Astrocyte (in vitro differentiated cells and primary cell): ENCODE results near the gene PROB1. TPM values are rescaled to one million over a fixed set of nuclear protein-coding genes. Genes with fewer than 3 reads are reported as not detected.
"Not testable (repeated sequence)": the region's sequence is repeated elsewhere in the genome, so short reads cannot be mapped to it uniquely, and the experiment has no call there.

Source experiments
- DNase-seq: peaks from one replicate; pipeline ENCODE4 v3.0.0-alpha.2; 2010; ENCODE audit warnings: low read depth
- FAIRE-seq: peaks from 2 replicates; lab custom pipeline; 2011; peaks lifted over from hg19 to GRCh38; lab: Jason Lieb, UNC
- H2AFZ ChIP-seq: 2 replicates; pipeline ENCODE4 v1.6.0; 2012; ENCODE audit warnings: low read depth, low read length, inconsistent platforms
- H3K27ac ChIP-seq: 2 replicates; pipeline ENCODE4 v1.5.1; 2011; ENCODE audit warnings: low read depth, low read length, inconsistent platforms
- H3K27me3 ChIP-seq: 2 replicates; pipeline ENCODE4 v1.6.0; 2011; ENCODE audit warnings: low read length, inconsistent platforms; ENCODE audit not compliant: insufficient read depth
- H3K36me3 ChIP-seq: 2 replicates; pipeline ENCODE4 v1.5.1; 2011; ENCODE audit warnings: low read length, inconsistent platforms; ENCODE audit not compliant: insufficient read depth
- H3K4me1 ChIP-seq: 2 replicates; pipeline ENCODE4 v1.5.1; 2011; ENCODE audit warnings: low read length, inconsistent platforms; ENCODE audit not compliant: insufficient read depth
- H3K4me2 ChIP-seq: 2 replicates; pipeline ENCODE4 v1.6.0; 2012; ENCODE audit warnings: low read length, inconsistent platforms
- H3K4me3 ChIP-seq: 2 replicates; pipeline ENCODE4 v1.5.1; 2011; ENCODE audit warnings: low read depth, mild to moderate bottlenecking, low read length, inconsistent platforms; ENCODE audit not compliant: insufficient read depth
- H3K79me2 ChIP-seq: 2 replicates; pipeline ENCODE4 v1.6.0; 2012; ENCODE audit warnings: mild to moderate bottlenecking, low read length, inconsistent platforms; ENCODE audit not compliant: insufficient read depth
- H3K9ac ChIP-seq: 2 replicates; pipeline ENCODE4 v1.6.0; 2012; ENCODE audit warnings: mild to moderate bottlenecking, low read length, inconsistent platforms
- H3K9me3 ChIP-seq: 2 replicates; pipeline ENCODE4 v1.5.1; 2012; ENCODE audit warnings: low read depth, mild to moderate bottlenecking, low read length, inconsistent platforms; ENCODE audit not compliant: insufficient read depth
- H4K20me1 ChIP-seq: 2 replicates; pipeline ENCODE4 v1.6.0; 2012; ENCODE audit warnings: low read length, inconsistent platforms; ENCODE audit not compliant: insufficient read depth
- H3K27ac Mint-ChIP-seq: one replicate; pipeline ENCODE4 v1.8.0; 2021; ENCODE audit warnings: mild to moderate bottlenecking, mixed read lengths; ENCODE audit not compliant: unreplicated experiment
- H3K27me3 Mint-ChIP-seq: one replicate; pipeline ENCODE4 v1.8.0; 2021; ENCODE audit warnings: low read depth, mixed read lengths; ENCODE audit not compliant: unreplicated experiment
- H3K36me3 Mint-ChIP-seq: one replicate; pipeline ENCODE4 v1.8.0; 2021; ENCODE audit warnings: low read depth, mixed read lengths; ENCODE audit not compliant: unreplicated experiment
- H3K4me1 Mint-ChIP-seq: one replicate; pipeline ENCODE4 v1.8.0; 2021; ENCODE audit warnings: low read depth, mixed read lengths; ENCODE audit not compliant: unreplicated experiment
- H3K4me3 Mint-ChIP-seq: one replicate; pipeline ENCODE4 v1.8.0; 2021; ENCODE audit warnings: mild to moderate bottlenecking, moderate library complexity, mixed read lengths; ENCODE audit not compliant: unreplicated experiment
- H3K9me3 Mint-ChIP-seq: one replicate; pipeline ENCODE4 v1.8.0; 2021; ENCODE audit warnings: mild to moderate bottlenecking, mixed read lengths; ENCODE audit not compliant: unreplicated experiment
- EZH2 ChIP-seq: IDR thresholded peaks from 2 replicates; pipeline ENCODE4 v1.6.1; 2012; ENCODE audit warnings: mild to moderate bottlenecking, low read length, inconsistent platforms; ENCODE audit not compliant: insufficient read depth
- total RNA-seq: library from RNA; stranded (reverse); gene quantifications from 2 replicates; pipeline ENCODE4 v1.2.1, GENCODE V29; 2021
- TF ChIP-seq, protein P1 (sequence below): IDR thresholded peaks from 2 replicates; pipeline ENCODE4 v1.5.1; 2011; ENCODE audit warnings: low read depth, mild to moderate bottlenecking, inconsistent platforms, low read length, moderate library complexity; ENCODE audit not compliant: insufficient read depth

Gene PROB1
- total RNA-seq, 1 donor from 2014 or later = 0.59 TPM

DNA sequence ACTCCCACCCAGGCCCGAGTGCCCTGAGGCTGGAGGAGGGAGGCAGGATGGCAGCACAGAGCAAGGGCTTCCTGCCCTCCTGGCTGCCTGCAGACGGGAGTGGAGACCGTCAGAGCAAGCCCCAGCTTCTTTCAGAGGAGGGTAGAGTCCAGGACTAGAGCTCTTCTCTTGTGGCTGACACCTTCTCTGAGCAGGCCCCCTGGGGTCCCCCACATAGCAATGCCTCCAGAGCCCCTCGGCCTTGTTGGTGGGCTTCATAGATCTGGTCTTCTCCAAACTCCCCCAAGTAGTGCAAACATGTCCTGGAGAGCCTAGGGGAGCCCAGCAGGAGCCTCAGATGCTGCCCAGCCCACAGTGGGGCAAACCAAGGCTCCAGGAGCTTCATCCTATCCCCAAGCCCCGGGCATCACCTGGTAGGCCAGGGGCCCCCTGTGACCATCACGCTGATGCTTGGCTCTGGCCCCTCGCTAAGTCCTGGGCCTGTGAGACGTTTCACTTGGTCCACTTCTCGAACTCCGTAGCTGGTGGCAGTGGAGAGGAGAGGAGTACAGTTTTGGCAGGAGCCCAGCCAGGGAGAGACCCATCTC lies 7.2 kb downstream of the PROB1 start:
- TF ChIP-seq, protein P1, sequence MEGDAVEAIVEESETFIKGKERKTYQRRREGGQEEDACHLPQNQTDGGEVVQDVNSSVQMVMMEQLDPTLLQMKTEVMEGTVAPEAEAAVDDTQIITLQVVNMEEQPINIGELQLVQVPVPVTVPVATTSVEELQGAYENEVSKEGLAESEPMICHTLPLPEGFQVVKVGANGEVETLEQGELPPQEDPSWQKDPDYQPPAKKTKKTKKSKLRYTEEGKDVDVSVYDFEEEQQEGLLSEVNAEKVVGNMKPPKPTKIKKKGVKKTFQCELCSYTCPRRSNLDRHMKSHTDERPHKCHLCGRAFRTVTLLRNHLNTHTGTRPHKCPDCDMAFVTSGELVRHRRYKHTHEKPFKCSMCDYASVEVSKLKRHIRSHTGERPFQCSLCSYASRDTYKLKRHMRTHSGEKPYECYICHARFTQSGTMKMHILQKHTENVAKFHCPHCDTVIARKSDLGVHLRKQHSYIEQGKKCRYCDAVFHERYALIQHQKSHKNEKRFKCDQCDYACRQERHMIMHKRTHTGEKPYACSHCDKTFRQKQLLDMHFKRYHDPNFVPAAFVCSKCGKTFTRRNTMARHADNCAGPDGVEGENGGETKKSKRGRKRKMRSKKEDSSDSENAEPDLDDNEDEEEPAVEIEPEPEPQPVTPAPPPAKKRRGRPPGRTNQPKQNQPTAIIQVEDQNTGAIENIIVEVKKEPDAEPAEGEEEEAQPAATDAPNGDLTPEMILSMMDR = no peak
- no peak for TF ChIP-seq EZH2

DNA sequence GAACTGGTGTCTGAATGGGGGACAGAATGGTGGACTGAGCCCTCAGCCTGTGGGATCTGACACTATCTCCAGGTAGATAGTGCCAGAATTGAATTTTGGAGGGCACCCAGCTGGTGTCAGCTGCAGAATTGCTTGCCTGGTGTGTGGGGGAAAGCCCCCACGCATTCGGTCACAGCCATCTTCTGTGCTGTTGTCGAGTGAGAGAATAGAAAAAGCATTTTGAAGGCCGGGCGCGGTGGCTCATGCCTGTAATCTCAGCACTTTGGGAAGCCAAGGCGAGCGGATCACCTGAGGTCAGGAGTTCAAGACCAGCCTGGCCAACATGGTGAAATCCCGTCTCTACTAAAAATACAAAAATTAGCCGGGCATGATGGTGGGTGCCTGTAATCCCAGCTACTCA lies 7.9 kb downstream of the PROB1 start:
- not testable (repeated sequence) for H3K79me2 ChIP-seq, H3K4me1 ChIP-seq, H3K4me3 Mint-ChIP-seq, H3K27me3 ChIP-seq, H3K9me3 Mint-ChIP-seq, H3K36me3 Mint-ChIP-seq, H2AFZ ChIP-seq, H3K27ac Mint-ChIP-seq, H3K27ac ChIP-seq, H3K4me1 Mint-ChIP-seq, H3K4me3 ChIP-seq, H3K4me2 ChIP-seq, H3K36me3 ChIP-seq, H3K9me3 ChIP-seq, H3K9ac ChIP-seq, H4K20me1 ChIP-seq, DNase-seq, FAIRE-seq
- peaks cover 27% of the 10 kb centered on the region for H3K27me3 Mint-ChIP-seq

More for the DNA sequence above, 7.2 kb downstream of the PROB1 start:
- Mint-ChIP-seq H3K27ac (no peak overlapping the region), H3K4me1 (peaks cover 2% of the 10 kb centered on the region), H3K27me3 (peaks cover 28% of the 10 kb centered on the region), H3K9me3 (no peaks in the 10 kb centered on the region), H3K4me3 (no peak overlapping the region), H3K36me3 (no peaks in the 10 kb centered on the region)
- no peaks in the 10 kb centered on the region for H4K20me1 ChIP-seq
- H2AFZ ChIP-seq = no peak overlapping the region
- DNase-seq (no peak), FAIRE-seq (no peak)
- H3K79me2 ChIP-seq = no peaks in the 10 kb centered on the region
- H3K36me3 ChIP-seq = no peaks in the 10 kb centered on the region
- H3K4me3 ChIP-seq = no peak overlapping the region
- peaks cover 4% of the 10 kb centered on the region for H3K4me1 ChIP-seq
- H3K27me3 ChIP-seq = no peaks in the 10 kb centered on the region
- H3K4me2 ChIP-seq = no peak overlapping the region
- H3K9me3 ChIP-seq = no peaks in the 10 kb centered on the region
- no peak overlapping the region for H3K27ac ChIP-seq
- H3K9ac ChIP-seq = no peak overlapping the region

DNA sequence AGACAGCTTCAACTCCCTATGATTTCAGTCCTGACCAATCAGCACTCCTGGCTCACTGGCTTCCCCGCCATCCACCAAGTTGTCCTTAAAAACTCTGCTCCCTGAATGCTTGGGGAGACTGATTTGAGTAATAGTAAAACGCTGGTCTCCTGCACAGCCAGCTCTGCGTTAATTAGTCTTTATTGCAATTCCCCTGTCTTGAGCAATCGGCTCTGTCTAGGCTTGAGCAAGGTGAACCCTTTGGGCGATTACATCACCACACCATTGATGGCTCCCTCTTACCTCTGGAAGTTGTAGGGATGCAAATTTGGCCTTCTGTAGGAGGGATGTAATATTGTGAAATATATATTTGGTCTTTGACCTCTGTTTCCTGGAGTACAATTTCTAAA lies 8.9 kb downstream of the PROB1 start:
- DNase-seq (no peak), FAIRE-seq (no peak)
- no peak for TF ChIP-seq EZH2
- Histone ChIP-seq H3K79me2 (no peaks in the 10 kb centered on the region), H3K36me3 (no peaks in the 10 kb centered on the region), H3K27me3 (no peaks in the 10 kb centered on the region), H4K20me1 (no peaks in the 10 kb centered on the region), H2AFZ (no peak overlapping the region), H3K4me2 (no peak overlapping the region), H3K27ac (no peak overlapping the region), H3K4me3 (no peak overlapping the region), H3K4me1 (no peaks in the 10 kb centered on the region), H3K9me3 (no peaks in the 10 kb centered on the region), H3K9ac (no peak overlapping the region)
- no peak overlapping the region for H3K27ac Mint-ChIP-seq
- H3K27me3 Mint-ChIP-seq = peaks cover 18% of the 10 kb centered on the region
- H3K4me3 Mint-ChIP-seq = no peak overlapping the region
- no peaks in the 10 kb centered on the region for H3K4me1 Mint-ChIP-seq
- no peaks in the 10 kb centered on the region for H3K9me3 Mint-ChIP-seq
- no peaks in the 10 kb centered on the region for H3K36me3 Mint-ChIP-seq
